Mammary epithelial cell (primary cell): ENCODE results near the gene KRTAP5-10.
"Not testable (repeated sequence)": the region's sequence is repeated elsewhere in the genome, so short reads cannot be mapped to it uniquely, and the experiment has no call there.

Experiments used
- CTCF ChIP-seq, 2 donors: IDR thresholded peaks in 1 of 2; conservative IDR thresholded peaks in 1 of 2; 2 replicates each; pipeline ENCODE4 v1.5.1; 2011 to 2012; ENCODE audit warnings: inconsistent platforms in 2 of 2, low read length in 2 of 2, mild to moderate bottlenecking in 2 of 2, control low read depth in 1 of 2, low read depth in 1 of 2; ENCODE audit not compliant: insufficient read depth in 1 of 2; ENCODE audit errors: extremely low read depth in 1 of 2
- EZH2 ChIP-seq: IDR thresholded peaks from 2 replicates; pipeline ENCODE4 v1.6.1; 2012; ENCODE audit warnings: low read length, inconsistent platforms, borderline replicate concordance

GRCh38 chr11:71566626-71567599 is 1.6 kb downstream of the KRTAP5-10 start:
- not testable (repeated sequence) for TF ChIP-seq CTCF (conservative IDR thresholded peaks at IDR 0.05 in 1 of 2, IDR thresholded peaks at IDR 0.05 in 1 of 2; ENCODE audit: extremely low read depth in 1 of 2, insufficient read depth in 1 of 2, low read depth in 1 of 2, low read length in 2 of 2); EZH2
